ENCODE results near the gene HAAO. TPM values are rescaled to one million over a fixed set of nuclear protein-coding genes. Genes with fewer than 3 reads are reported as not detected.

The HAAO gene
- total RNA-seq, 1 experiment from 2014 or later, result 8.0 TPM

GRCh38 chr2:42829671-42830440 is 37.5 kb upstream of the HAAO start:
- TF ChIP-seq STAT6 (CRISPR knock-in tag; conservative IDR thresholded peaks at IDR 0.05; ENCODE audit: low read depth) (no peak), ZNF263 (CRISPR knock-in tag; IDR thresholded peaks at IDR 0.05; ENCODE audit: low read depth) (no peak), GABPB1 (CRISPR knock-in tag; IDR thresholded peaks at IDR 0.05) (no peak), ZNF121 (CRISPR knock-in tag; IDR thresholded peaks at IDR 0.05) (no peak), SP1 (CRISPR knock-in tag; conservative IDR thresholded peaks at IDR 0.05) (no peak), TEAD1 (CRISPR knock-in tag; IDR thresholded peaks at IDR 0.05) (no peak), ATF1 (CRISPR knock-in tag; IDR thresholded peaks at IDR 0.05) (no peak), SOX15 (CRISPR knock-in tag; IDR thresholded peaks at IDR 0.05) (no peak)
- TF ChIP-seq, protein P1, sequence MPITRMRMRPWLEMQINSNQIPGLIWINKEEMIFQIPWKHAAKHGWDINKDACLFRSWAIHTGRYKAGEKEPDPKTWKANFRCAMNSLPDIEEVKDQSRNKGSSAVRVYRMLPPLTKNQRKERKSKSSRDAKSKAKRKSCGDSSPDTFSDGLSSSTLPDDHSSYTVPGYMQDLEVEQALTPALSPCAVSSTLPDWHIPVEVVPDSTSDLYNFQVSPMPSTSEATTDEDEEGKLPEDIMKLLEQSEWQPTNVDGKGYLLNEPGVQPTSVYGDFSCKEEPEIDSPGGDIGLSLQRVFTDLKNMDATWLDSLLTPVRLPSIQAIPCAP (CRISPR knock-in tag; IDR thresholded peaks at IDR 0.05), result no peak
- TF ChIP-seq, protein P2, sequence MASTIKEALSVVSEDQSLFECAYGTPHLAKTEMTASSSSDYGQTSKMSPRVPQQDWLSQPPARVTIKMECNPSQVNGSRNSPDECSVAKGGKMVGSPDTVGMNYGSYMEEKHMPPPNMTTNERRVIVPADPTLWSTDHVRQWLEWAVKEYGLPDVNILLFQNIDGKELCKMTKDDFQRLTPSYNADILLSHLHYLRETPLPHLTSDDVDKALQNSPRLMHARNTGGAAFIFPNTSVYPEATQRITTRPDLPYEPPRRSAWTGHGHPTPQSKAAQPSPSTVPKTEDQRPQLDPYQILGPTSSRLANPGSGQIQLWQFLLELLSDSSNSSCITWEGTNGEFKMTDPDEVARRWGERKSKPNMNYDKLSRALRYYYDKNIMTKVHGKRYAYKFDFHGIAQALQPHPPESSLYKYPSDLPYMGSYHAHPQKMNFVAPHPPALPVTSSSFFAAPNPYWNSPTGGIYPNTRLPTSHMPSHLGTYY (CRISPR knock-in tag; IDR thresholded peaks at IDR 0.05), result no peak
- TF ChIP-seq, protein P3, sequence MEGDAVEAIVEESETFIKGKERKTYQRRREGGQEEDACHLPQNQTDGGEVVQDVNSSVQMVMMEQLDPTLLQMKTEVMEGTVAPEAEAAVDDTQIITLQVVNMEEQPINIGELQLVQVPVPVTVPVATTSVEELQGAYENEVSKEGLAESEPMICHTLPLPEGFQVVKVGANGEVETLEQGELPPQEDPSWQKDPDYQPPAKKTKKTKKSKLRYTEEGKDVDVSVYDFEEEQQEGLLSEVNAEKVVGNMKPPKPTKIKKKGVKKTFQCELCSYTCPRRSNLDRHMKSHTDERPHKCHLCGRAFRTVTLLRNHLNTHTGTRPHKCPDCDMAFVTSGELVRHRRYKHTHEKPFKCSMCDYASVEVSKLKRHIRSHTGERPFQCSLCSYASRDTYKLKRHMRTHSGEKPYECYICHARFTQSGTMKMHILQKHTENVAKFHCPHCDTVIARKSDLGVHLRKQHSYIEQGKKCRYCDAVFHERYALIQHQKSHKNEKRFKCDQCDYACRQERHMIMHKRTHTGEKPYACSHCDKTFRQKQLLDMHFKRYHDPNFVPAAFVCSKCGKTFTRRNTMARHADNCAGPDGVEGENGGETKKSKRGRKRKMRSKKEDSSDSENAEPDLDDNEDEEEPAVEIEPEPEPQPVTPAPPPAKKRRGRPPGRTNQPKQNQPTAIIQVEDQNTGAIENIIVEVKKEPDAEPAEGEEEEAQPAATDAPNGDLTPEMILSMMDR (IDR thresholded peaks at IDR 0.05), result no peak
- TF ChIP-seq, protein P4, sequence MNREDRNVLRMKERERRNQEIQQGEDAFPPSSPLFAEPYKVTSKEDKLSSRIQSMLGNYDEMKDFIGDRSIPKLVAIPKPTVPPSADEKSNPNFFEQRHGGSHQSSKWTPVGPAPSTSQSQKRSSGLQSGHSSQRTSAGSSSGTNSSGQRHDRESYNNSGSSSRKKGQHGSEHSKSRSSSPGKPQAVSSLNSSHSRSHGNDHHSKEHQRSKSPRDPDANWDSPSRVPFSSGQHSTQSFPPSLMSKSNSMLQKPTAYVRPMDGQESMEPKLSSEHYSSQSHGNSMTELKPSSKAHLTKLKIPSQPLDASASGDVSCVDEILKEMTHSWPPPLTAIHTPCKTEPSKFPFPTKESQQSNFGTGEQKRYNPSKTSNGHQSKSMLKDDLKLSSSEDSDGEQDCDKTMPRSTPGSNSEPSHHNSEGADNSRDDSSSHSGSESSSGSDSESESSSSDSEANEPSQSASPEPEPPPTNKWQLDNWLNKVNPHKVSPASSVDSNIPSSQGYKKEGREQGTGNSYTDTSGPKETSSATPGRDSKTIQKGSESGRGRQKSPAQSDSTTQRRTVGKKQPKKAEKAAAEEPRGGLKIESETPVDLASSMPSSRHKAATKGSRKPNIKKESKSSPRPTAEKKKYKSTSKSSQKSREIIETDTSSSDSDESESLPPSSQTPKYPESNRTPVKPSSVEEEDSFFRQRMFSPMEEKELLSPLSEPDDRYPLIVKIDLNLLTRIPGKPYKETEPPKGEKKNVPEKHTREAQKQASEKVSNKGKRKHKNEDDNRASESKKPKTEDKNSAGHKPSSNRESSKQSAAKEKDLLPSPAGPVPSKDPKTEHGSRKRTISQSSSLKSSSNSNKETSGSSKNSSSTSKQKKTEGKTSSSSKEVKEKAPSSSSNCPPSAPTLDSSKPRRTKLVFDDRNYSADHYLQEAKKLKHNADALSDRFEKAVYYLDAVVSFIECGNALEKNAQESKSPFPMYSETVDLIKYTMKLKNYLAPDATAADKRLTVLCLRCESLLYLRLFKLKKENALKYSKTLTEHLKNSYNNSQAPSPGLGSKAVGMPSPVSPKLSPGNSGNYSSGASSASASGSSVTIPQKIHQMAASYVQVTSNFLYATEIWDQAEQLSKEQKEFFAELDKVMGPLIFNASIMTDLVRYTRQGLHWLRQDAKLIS (CRISPR knock-in tag; IDR thresholded peaks at IDR 0.05; ENCODE audit: borderline replicate concordance), result no peak
- Mint-ChIP-seq H3K36me3 (no peaks in the 10 kb centered on the region), H3K27ac (no peak overlapping the region), H3K27me3 (ENCODE audit: low read depth) (peaks cover 16% of the 10 kb centered on the region), H3K4me1 (0 out of 2 replicates have a peak, but pooled peaks cover 8% of the 10 kb centered on the region), H3K9me3 (no peaks in the 10 kb centered on the region; the same call in 1 of the 2 replicates), H3K4me3 (no peak overlapping the region)
- no peak for ATAC-seq
- no peak for DNase-seq (ENCODE audit: low spot score)
- ChIA-PET POLR2A (no interaction called here), CTCF (interaction anchor here (0.6 to 3.2 kb wide), 5 partner anchors 16 to 102 kb away, joined by 3 to 14 read pairs (median 10); no protein-coding TSS in a partner anchor)

Data from WTC11 (cell line).